GM12873 (cell line): Measurements from ENCODE around the gene AMPD1.

Experiments
- TF ChIP-seq, protein P1 (sequence below): IDR thresholded peaks from 2 replicates; pipeline ENCODE4 v1.5.1; 2012; ENCODE audit warnings: low read depth, mild to moderate bottlenecking, moderate library complexity, low read length, control low read depth; ENCODE audit not compliant: insufficient read depth; ENCODE audit errors: missing control alignments

Gene AMPD1

DNA sequence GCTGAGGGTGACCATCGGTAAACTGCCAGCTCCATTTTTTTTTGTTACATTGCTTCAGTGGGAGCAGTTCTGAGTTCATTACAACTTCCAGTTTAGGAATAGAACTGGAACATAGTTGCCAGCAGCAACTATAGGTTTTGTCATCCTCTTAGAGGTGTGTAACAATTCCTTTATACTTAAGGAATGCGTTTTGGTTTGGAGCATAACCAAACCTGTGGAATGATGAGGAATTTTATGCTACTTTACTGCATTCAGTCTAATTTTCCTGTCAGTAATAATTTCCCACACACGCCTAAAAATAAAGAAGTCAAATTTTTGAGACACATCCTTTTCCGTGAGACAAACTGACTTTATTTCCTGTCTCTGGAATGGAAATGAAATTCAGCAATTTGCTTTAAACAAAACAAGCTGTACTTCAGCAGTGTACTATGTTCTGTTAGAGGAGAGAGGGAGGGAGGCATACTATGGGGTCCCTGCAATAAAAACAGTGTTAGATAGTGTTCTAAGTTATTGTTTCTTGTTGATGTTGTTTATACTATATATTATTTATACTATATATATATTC is 4.8 kb upstream of the AMPD1 start:
- TF ChIP-seq, protein P1, sequence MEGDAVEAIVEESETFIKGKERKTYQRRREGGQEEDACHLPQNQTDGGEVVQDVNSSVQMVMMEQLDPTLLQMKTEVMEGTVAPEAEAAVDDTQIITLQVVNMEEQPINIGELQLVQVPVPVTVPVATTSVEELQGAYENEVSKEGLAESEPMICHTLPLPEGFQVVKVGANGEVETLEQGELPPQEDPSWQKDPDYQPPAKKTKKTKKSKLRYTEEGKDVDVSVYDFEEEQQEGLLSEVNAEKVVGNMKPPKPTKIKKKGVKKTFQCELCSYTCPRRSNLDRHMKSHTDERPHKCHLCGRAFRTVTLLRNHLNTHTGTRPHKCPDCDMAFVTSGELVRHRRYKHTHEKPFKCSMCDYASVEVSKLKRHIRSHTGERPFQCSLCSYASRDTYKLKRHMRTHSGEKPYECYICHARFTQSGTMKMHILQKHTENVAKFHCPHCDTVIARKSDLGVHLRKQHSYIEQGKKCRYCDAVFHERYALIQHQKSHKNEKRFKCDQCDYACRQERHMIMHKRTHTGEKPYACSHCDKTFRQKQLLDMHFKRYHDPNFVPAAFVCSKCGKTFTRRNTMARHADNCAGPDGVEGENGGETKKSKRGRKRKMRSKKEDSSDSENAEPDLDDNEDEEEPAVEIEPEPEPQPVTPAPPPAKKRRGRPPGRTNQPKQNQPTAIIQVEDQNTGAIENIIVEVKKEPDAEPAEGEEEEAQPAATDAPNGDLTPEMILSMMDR: no peak

DNA sequence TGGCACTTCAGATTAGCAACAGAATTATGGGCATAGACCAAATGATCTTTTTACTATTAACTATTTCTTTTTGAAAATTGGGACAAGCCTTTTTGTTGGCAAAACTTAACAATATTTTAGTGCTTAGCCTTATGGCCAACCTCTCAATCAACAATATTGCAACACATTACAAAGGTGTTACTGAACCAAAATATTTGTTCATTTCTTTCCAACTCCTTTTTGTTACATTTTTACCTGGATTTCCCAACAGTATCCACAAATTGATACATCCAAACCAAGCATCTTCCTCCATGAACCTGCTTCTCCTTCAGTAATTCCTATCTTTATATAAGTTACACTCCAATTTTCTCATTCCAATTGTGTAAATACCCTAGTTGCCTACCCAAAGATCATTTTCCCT is 1.5 kb upstream of the AMPD1 start:
- TF ChIP-seq, protein P1: no peak

GRCh38 chr1:114694540-114695310 is 621 bp downstream of the AMPD1 start:
- TF ChIP-seq, protein P1: no peak

DNA sequence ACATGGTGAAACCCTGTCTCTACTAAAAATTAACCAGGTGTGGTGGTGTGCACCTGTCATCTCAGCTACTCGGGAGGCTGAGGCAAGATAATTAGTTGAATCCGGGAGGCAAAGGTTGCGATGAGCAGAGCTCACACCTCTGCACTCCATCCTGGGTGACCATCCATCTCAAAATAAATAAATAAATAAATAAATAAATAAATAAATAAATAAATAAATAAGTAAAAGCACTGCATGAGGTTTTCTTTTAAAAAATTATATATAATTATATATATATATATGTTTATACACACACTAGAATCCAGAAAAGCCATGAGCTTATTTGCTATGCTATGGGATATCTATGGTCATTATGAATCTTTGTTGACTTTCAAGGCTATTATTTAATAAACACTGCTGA is 2.4 kb downstream of the AMPD1 start:
- TF ChIP-seq, protein P1: no peak

DNA sequence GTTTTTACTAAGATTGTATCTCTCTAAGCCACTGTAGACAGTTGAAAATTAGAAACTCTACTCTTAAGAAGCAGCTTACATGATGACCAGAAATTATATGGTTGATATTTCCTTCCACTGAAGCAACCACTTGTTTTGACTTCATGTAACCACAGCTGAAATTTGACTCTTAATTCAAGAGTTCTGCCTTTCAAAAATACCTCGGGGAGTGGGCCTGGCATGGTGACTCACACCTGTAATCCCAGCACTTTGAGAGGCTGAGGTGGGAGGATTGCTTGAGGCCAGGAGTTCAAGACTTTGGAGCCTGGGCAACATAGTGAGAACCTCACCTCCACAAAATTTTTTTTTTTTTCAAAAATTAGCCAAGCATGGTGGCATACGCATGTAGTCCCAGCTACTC is 4.3 kb downstream of the AMPD1 start:
- TF ChIP-seq, protein P1: no peak

DNA sequence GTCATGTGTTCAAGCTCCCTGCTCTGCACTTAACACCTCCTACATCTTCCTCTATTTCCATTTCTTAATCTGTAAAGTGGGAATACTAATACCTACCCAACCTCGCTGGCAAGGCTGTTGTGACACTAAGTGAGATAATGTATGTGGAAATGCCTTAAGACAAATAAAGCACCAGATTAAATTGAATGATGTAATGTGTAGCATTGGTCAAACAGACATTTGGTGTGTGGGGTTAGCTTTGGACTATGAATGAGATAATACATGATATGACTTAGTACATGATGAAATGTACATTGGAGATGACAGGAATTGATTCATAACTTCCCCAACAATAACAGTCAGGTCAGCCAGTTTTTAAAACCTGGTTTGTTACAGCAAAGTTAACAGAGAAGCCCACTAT is 5.2 kb downstream of the AMPD1 start:
- TF ChIP-seq, protein P1: no peak

- TF ChIP-seq, protein P1: no peak
Observed at GRCh38 chr1:114688526-114688925, 6.8 kb downstream of the AMPD1 start.
